Progenitor cell of endocrine pancreas (in vitro differentiated cells): ENCODE data around the gene KRT5. TPM values are rescaled to one million over a fixed set of nuclear protein-coding genes. Genes with fewer than 3 reads are reported as not detected.

ENCODE experiments used
- DNase-seq: peaks from one replicate; pipeline ENCODE4 v3.0.0; 2021; ENCODE audit warnings: low spot score; ENCODE audit not compliant: unreplicated experiment
- H3K27ac Mint-ChIP-seq: 2 replicates; pipeline ENCODE4 v1.8.0; 2021; ENCODE audit warnings: mild to moderate bottlenecking, moderate library complexity, mixed read lengths
- H3K27me3 Mint-ChIP-seq: 2 replicates; pipeline ENCODE4 v1.8.0; 2021; ENCODE audit warnings: mixed read lengths
- H3K36me3 Mint-ChIP-seq: 2 replicates; pipeline ENCODE4 v1.8.0; 2022; ENCODE audit warnings: mixed read lengths; ENCODE audit not compliant: insufficient read depth
- H3K4me1 Mint-ChIP-seq: 2 replicates; pipeline ENCODE4 v1.8.0; 2021; ENCODE audit warnings: low read depth, mixed read lengths
- H3K4me3 Mint-ChIP-seq: 2 replicates; pipeline ENCODE4 v1.8.0; 2021; ENCODE audit warnings: low read depth, mild to moderate bottlenecking, moderate library complexity, mixed read lengths
- H3K9me3 Mint-ChIP-seq: 2 replicates; pipeline ENCODE4 v1.8.0; 2021; ENCODE audit warnings: low read depth, mixed read lengths
- total RNA-seq: library from RNA; stranded (reverse); gene quantifications from 2 replicates; pipeline ENCODE4 v1.2.1, GENCODE V29; 2021
- TF ChIP-seq, protein P1 (sequence below): fragments of 200-600 bp; sonication (generic); IDR thresholded peaks from one replicate; pipeline ENCODE4 v1.5.0; 2021; ENCODE audit warnings: antibody characterized with exemption, mild to moderate bottlenecking; ENCODE audit not compliant: unreplicated experiment

KRT5 gene
- total RNA-seq, 1 donor from 2014 or later, result not detected

- no peak overlapping the region for H3K4me3 Mint-ChIP-seq
- TF ChIP-seq, protein P1, sequence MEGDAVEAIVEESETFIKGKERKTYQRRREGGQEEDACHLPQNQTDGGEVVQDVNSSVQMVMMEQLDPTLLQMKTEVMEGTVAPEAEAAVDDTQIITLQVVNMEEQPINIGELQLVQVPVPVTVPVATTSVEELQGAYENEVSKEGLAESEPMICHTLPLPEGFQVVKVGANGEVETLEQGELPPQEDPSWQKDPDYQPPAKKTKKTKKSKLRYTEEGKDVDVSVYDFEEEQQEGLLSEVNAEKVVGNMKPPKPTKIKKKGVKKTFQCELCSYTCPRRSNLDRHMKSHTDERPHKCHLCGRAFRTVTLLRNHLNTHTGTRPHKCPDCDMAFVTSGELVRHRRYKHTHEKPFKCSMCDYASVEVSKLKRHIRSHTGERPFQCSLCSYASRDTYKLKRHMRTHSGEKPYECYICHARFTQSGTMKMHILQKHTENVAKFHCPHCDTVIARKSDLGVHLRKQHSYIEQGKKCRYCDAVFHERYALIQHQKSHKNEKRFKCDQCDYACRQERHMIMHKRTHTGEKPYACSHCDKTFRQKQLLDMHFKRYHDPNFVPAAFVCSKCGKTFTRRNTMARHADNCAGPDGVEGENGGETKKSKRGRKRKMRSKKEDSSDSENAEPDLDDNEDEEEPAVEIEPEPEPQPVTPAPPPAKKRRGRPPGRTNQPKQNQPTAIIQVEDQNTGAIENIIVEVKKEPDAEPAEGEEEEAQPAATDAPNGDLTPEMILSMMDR, result no peak
- H3K36me3 Mint-ChIP-seq, result no peaks in the 10 kb centered on the region
- peaks cover 24% of the 10 kb centered on the region for H3K27me3 Mint-ChIP-seq
- peaks cover 3% of the 10 kb centered on the region for H3K9me3 Mint-ChIP-seq
- DNase-seq, result no peak
- peaks cover 3% of the 10 kb centered on the region for H3K4me1 Mint-ChIP-seq
- no peak overlapping the region for H3K27ac Mint-ChIP-seq
Measured at GRCh38 chr12:52496590-52497071, 23.6 kb downstream of the KRT5 start.

- TF ChIP-seq, protein P1, result no peak
- DNase-seq, result no peak
- Mint-ChIP-seq H3K4me3 (no peak overlapping the region), H3K4me1 (peaks cover 3% of the 10 kb centered on the region), H3K36me3 (no peaks in the 10 kb centered on the region), H3K27me3 (peaks cover 29% of the 10 kb centered on the region), H3K27ac (no peak overlapping the region), H3K9me3 (peaks cover 3% of the 10 kb centered on the region)
Measured at GRCh38 chr12:52496054-52496453, 24.1 kb downstream of the KRT5 start.

DNA sequence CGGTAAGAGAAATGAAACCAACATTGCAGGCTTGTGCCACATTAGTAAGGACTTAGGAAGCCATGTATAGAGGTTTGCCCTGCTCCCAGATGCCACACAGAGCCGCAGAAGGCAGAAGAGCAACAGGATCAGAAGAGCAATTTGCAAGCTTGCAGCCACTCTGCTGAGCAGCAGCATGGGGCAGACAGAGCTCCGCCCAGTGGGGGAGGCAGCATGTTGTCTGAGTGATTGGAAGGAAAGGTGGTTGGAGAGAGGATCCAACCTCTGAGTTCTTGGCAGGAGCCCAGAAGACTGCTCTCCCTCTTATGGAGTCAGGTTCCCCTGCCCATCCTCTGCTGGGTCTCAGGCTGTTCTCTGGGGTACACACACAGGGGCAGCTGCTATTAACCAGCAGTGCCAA lies 24.8 kb downstream of the KRT5 start:
- no peaks in the 10 kb centered on the region for H3K9me3 Mint-ChIP-seq
- H3K4me1 Mint-ChIP-seq, result peaks cover 3% of the 10 kb centered on the region

GRCh38 chr12:52494518-52494917 lies 25.7 kb downstream of the KRT5 start:
- H3K27me3 Mint-ChIP-seq, result peaks cover 42% of the 10 kb centered on the region
- no peaks in the 10 kb centered on the region for H3K9me3 Mint-ChIP-seq
- H3K4me1 Mint-ChIP-seq, result peaks cover 3% of the 10 kb centered on the region
- no peak overlapping the region for H3K4me3 Mint-ChIP-seq
- no peaks in the 10 kb centered on the region for H3K36me3 Mint-ChIP-seq
- TF ChIP-seq, protein P1, result no peak
- DNase-seq, result no peak
- H3K27ac Mint-ChIP-seq, result no peak overlapping the region

More for the DNA sequence above, 24.8 kb downstream of the KRT5 start:
- DNase-seq, result no peak
- Mint-ChIP-seq H3K27ac (no peak overlapping the region), H3K4me3 (no peak overlapping the region), H3K27me3 (peaks cover 36% of the 10 kb centered on the region), H3K36me3 (no peaks in the 10 kb centered on the region)
- TF ChIP-seq, protein P1, result no peak

DNA sequence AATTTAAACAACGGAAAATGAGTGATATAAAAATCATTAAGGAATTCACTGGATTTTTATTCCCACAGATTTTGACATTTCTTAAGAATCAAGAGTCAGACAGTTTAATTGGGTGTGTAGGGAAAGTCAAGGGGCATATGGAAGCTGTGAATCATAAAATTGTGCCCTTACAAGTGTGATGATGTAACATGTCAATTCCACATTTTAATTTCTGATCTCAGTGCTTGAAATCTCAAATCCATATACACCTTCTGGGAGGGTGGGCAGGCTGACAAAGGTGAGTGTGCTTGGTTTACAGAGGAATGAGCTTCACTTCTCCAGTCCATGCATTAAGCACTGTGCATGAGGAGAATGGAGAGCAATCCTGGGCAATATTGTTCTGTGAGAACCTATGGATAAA lies 26.1 kb downstream of the KRT5 start:
- Mint-ChIP-seq H3K9me3 (no peaks in the 10 kb centered on the region), H3K4me3 (no peak overlapping the region), H3K27me3 (peaks cover 42% of the 10 kb centered on the region), H3K27ac (no peak overlapping the region), H3K36me3 (no peaks in the 10 kb centered on the region), H3K4me1 (peaks cover 3% of the 10 kb centered on the region)
- no peak for DNase-seq
- TF ChIP-seq, protein P1, result no peak
